Forelimb muscle (tissue), 1 donor: ENCODE data around the gene CACNA1G. TPM values are rescaled to one million over a fixed set of nuclear protein-coding genes. Genes with fewer than 3 reads are reported as not detected.

Source experiments
- DNase-seq: peaks from one replicate; pipeline ENCODE4 v3.0.0-alpha.2; 2013; ENCODE audit warnings: low read depth
- polyA plus RNA-seq: library from polyadenylated mRNA; unstranded; fragments of 120-200 nt; gene quantifications from one replicate; pipeline ENCODE4 v1.2.1, GENCODE V29; 2013; ENCODE audit not compliant: insufficient read length

The CACNA1G gene
- polyA plus RNA-seq, 1 donor = 6.6 TPM

- no peak for DNase-seq
These were observed 88.8 kb downstream of the CACNA1G start for GRCh38 chr17:50649042-50649908.

DNA sequence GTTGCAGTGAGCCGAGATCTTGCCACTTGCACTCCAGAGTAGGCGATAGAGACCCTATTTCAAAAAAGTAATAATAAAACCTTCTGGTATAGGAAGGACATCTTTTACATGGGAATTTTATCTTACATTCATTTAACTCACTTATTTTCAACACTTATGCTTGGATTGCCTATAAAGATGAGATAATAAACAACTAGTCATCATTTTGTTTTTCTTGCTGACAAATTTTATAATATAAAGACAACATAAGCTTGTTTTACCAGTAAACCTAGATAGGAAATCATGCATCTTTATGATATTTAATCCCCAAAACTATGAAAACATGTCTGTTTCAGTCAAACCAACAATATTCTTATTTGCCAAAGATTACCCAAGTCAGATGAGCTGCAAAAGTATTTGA is 91.1 kb downstream of the CACNA1G start:
- DNase-seq = no peak

DNA sequence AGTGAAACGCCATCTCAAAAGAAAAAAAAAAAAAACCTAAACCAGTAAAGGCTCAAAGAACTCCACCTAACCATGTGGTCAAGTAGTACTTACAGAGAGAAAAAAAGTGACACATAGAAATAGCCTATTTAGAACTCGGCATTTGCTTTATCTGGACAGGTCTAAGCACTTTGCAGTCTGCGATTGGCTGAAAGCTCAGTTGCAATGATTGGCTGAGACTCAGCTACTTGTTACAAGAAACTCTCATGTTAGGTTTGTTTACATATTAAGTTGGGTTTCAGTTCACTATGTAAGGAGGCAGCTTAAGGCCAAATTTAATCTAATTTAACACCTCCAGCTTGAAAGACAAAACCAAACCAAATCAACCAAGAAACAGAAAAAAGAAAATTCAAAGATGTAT is 93.2 kb downstream of the CACNA1G start:
- no peak for DNase-seq

- no peak for DNase-seq
These were observed 96.0 kb downstream of the CACNA1G start for GRCh38 chr17:50656509-50656908.

GRCh38 chr17:50657054-50657453 is 96.5 kb downstream of the CACNA1G start:
- DNase-seq = no peak

- no peak for DNase-seq
These were observed 97.1 kb downstream of the CACNA1G start for GRCh38 chr17:50657627-50658026.

DNA sequence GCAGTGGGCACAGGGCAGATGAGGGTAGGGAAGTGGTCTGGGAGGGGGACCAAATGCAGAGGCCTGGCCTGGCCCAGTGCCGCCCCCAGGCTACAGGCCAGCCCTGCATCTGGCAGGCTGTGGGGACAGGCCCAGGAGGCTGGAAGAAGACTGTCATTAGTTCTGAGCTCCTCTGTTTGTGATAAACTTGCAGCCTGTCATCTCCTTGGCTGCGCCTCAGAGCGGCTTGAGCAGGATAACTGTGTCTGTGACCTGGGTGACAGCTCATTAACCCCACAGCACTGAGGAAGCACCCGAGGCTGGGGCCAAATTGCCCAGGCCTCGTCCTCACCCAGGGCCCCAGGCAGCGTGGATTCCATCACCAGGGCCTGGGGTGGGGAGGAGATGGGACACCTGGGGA is 98.1 kb downstream of the CACNA1G start:
- DNase-seq = no peak

GRCh38 chr17:50659179-50659578 is 98.7 kb downstream of the CACNA1G start:
- DNase-seq = no peak

DNA sequence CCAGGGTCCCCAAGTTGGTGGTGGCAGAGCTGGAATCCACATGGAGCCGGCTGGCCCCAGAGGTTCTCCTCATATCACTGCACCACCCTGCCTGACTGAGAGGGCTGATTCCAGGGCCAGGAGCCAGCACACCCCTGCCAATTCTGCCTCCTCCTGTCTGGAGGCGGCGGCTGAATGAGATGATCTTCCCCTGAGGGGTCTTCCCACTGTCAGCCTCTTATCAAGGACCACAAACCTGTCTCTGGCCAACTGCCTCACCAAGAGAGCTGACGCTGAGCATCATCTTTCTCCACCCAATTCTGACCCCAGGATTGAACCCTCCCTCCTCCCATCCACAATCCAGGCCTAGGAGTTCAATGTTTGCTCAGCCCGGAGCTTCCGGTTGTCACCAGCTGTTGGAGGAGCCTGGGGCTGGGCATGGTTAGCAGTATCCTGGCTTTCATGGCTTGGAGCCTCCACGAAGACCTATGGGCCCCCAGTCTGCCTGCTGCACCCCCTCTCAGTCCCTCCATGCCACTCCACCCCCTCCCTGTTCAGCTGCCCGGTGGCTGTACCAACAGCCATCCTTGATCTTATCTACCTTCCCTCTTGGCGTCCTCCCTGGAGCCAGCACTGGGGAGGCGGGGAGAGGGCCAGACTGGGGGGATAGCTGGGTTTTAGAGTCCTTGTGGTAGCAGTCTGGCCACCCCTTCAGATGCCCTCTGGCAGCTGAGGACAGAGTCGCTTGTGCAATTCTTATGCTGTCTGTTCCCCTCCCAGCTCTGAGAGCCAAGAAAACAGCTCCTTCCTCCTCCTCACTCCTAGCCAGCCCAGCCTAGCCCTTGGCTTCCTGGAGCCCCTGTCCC is 99.7 kb downstream of the CACNA1G start:
- DNase-seq = no peak

GRCh38 chr17:50660887-50661345 is 100.4 kb downstream of the CACNA1G start:
- no peak for DNase-seq

GRCh38 chr17:50661348-50661747 is 100.8 kb downstream of the CACNA1G start:
- DNase-seq = no peak

- no peak for DNase-seq
These were observed 101.4 kb downstream of the CACNA1G start for GRCh38 chr17:50661795-50662391.

- DNase-seq = no peak
These were observed 102.2 kb downstream of the CACNA1G start for GRCh38 chr17:50662632-50663225.

- DNase-seq = no peak
These were observed 103.4 kb downstream of the CACNA1G start for GRCh38 chr17:50663812-50664374.

GRCh38 chr17:50664788-50665458 is 104.4 kb downstream of the CACNA1G start:
- no peak for DNase-seq

- DNase-seq = no peak
These were observed 105.3 kb downstream of the CACNA1G start for GRCh38 chr17:50665838-50666237.

GRCh38 chr17:50666316-50666715 is 105.8 kb downstream of the CACNA1G start:
- DNase-seq = no peak

- DNase-seq = no peak
These were observed 106.9 kb downstream of the CACNA1G start for GRCh38 chr17:50667259-50668024.

- no peak for DNase-seq
These were observed 107.7 kb downstream of the CACNA1G start for GRCh38 chr17:50668025-50668837.
